ENCODE results near the gene FHIP1A. TPM values are rescaled to one million over a fixed set of nuclear protein-coding genes. Genes with fewer than 3 reads are reported as not detected.
"Not testable (repeated sequence)": the region's sequence is repeated elsewhere in the genome, so short reads cannot be mapped to it uniquely, and the experiment has no call there.

The FHIP1A gene
- total RNA-seq, 1 donor from 2014 or later, result 13.9 TPM

- no peak overlapping the region for H3K4me3 Mint-ChIP-seq
- H3K9me3 Mint-ChIP-seq, result no peaks in the 10 kb centered on the region
- no peak overlapping the region for H3K27ac Mint-ChIP-seq
- no peak for DNase-seq (ENCODE audit: low spot score in 2 of 2, unreplicated experiment in 2 of 2)
- TF ChIP-seq, protein P1, sequence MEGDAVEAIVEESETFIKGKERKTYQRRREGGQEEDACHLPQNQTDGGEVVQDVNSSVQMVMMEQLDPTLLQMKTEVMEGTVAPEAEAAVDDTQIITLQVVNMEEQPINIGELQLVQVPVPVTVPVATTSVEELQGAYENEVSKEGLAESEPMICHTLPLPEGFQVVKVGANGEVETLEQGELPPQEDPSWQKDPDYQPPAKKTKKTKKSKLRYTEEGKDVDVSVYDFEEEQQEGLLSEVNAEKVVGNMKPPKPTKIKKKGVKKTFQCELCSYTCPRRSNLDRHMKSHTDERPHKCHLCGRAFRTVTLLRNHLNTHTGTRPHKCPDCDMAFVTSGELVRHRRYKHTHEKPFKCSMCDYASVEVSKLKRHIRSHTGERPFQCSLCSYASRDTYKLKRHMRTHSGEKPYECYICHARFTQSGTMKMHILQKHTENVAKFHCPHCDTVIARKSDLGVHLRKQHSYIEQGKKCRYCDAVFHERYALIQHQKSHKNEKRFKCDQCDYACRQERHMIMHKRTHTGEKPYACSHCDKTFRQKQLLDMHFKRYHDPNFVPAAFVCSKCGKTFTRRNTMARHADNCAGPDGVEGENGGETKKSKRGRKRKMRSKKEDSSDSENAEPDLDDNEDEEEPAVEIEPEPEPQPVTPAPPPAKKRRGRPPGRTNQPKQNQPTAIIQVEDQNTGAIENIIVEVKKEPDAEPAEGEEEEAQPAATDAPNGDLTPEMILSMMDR (IDR thresholded peaks at IDR 0.05; ENCODE audit: unreplicated experiment), result no peak
- peaks cover 9% of the 10 kb centered on the region for H3K27me3 Mint-ChIP-seq (ENCODE audit: low read depth)
- peaks cover 2% of the 10 kb centered on the region for H3K4me1 Mint-ChIP-seq
- peaks cover 3% of the 10 kb centered on the region for H3K36me3 Mint-ChIP-seq
Measured at GRCh38 chr4:151402145-151402865, 6.7 kb upstream of the FHIP1A start.

GRCh38 chr4:151403656-151404055 lies 5.3 kb upstream of the FHIP1A start:
- no peak overlapping the region for H3K27ac Mint-ChIP-seq
- peaks cover 12% of the 10 kb centered on the region for H3K4me1 Mint-ChIP-seq
- H3K9me3 Mint-ChIP-seq, result no peaks in the 10 kb centered on the region
- peaks cover 20% of the 10 kb centered on the region for H3K27me3 Mint-ChIP-seq (ENCODE audit: low read depth)
- DNase-seq (ENCODE audit: low spot score in 2 of 2, unreplicated experiment in 2 of 2), result no peak
- TF ChIP-seq, protein P1 (IDR thresholded peaks at IDR 0.05; ENCODE audit: unreplicated experiment), result no peak
- H3K36me3 Mint-ChIP-seq, result peaks cover 3% of the 10 kb centered on the region
- H3K4me3 Mint-ChIP-seq, result no peak overlapping the region

DNA sequence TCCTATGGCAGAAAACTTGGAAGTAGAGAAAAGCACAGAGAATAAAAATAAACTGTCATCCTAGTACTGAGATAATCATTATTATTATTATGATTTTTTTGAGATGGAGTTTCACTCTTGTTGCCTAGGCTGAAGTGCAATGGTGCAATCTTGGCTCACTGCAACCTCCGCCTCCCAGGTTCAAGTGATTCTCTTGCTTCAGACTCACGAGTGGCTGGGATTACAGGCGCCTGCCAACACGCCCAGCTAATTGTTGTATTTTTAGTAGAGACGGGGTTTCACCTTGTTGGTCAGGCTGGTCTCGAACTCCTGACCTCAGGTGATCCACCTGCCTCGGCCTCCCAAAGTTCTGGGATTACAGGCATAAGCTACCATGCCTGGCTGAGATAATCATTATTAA lies 4.2 kb upstream of the FHIP1A start:
- H3K4me1 Mint-ChIP-seq, result peaks cover 19% of the 10 kb centered on the region
- H3K27me3 Mint-ChIP-seq (ENCODE audit: low read depth), result peaks cover 28% of the 10 kb centered on the region
- H3K27ac Mint-ChIP-seq; H3K9me3 Mint-ChIP-seq; H3K36me3 Mint-ChIP-seq; DNase-seq (ENCODE audit: low spot score in 2 of 2, unreplicated experiment in 2 of 2); H3K4me3 Mint-ChIP-seq: not testable (repeated sequence)

DNA sequence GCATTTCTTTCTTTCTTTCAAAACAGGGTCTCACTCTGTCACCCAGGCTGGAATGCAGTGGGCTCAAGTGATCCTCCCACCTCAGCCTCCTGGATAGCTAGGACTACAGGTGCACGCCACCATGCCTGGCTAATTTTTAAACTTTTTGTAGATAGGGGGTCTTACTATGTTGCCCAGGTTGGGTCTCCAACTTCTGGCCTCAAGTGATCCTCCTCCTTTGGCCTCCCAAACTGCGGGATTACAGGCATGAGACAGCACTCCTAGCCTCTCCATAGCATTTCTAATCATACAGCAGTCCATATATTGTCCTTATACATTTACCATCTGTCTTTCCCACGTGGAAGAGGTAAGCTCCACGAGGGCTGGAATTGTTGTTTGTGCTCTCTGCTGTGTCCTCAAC lies 2.0 kb upstream of the FHIP1A start:
- no peak overlapping the region for H3K27ac Mint-ChIP-seq
- H3K9me3 Mint-ChIP-seq, result no peaks in the 10 kb centered on the region
- TF ChIP-seq, protein P1 (IDR thresholded peaks at IDR 0.05; ENCODE audit: unreplicated experiment), result no peak
- no peak overlapping the region for H3K4me3 Mint-ChIP-seq
- no peak for DNase-seq (ENCODE audit: low spot score in 2 of 2, unreplicated experiment in 2 of 2)
- peaks cover 34% of the 10 kb centered on the region for H3K4me1 Mint-ChIP-seq
- peaks cover 2% of the 10 kb centered on the region for H3K36me3 Mint-ChIP-seq
- H3K27me3 Mint-ChIP-seq (ENCODE audit: low read depth), result peaks cover 31% of the 10 kb centered on the region

GRCh38 chr4:151407466-151408379 lies 1.3 kb upstream of the FHIP1A start:
- peak overlapping the region; percentile 86 for H3K4me3 Mint-ChIP-seq
- H3K36me3 Mint-ChIP-seq, result no peaks in the 10 kb centered on the region
- peaks cover 31% of the 10 kb centered on the region for H3K27me3 Mint-ChIP-seq (ENCODE audit: low read depth)
- TF ChIP-seq, protein P1 (IDR thresholded peaks at IDR 0.05; ENCODE audit: unreplicated experiment), result no peak
- peak in 1 of 2 experiments; percentile 49 for DNase-seq (ENCODE audit: low spot score in 2 of 2, unreplicated experiment in 2 of 2)
- H3K4me1 Mint-ChIP-seq, result peaks cover 34% of the 10 kb centered on the region
- no peaks in the 10 kb centered on the region for H3K9me3 Mint-ChIP-seq
- H3K27ac Mint-ChIP-seq, result peak overlapping the region; percentile 98

- Mint-ChIP-seq H3K9me3 (no peaks in the 10 kb centered on the region), H3K36me3 (no peaks in the 10 kb centered on the region), H3K4me3 (peak overlapping the region; percentile 86), H3K27ac (peak overlapping the region; percentile 98), H3K27me3 (ENCODE audit: low read depth) (peaks cover 31% of the 10 kb centered on the region), H3K4me1 (peaks cover 34% of the 10 kb centered on the region)
- TF ChIP-seq, protein P1 (IDR thresholded peaks at IDR 0.05; ENCODE audit: unreplicated experiment), result no peak
- no peak for DNase-seq (ENCODE audit: low spot score in 2 of 2, unreplicated experiment in 2 of 2)
Measured at GRCh38 chr4:151408380-151408629, 671 bp upstream of the FHIP1A start.

Measured in mesothelial cell of epicardium (in vitro differentiated cells).